SK-N-SH (cell line): ENCODE measurements around the gene UBE3D. TPM values are rescaled to one million over a fixed set of nuclear protein-coding genes. Genes with fewer than 3 reads are reported as not detected.

Experiments used
- CTCF ChIA-PET: fragments of 300-600, 350-600 bp; formaldehyde crosslinking; extraction: SDS; loops from one replicate; lab custom pipeline; 2021; lab: Yijun Ruan, JAX
- POLR2A ChIA-PET: fragments of 350-600 bp; sonication (Branson Sonifier 250); formaldehyde crosslinking; extraction: SDS; loops from one replicate; lab custom pipeline; 2020; ENCODE audit warnings: antibody characterized with exemption, inconsistent platforms; lab: Yijun Ruan, JAX
- DNase-seq: peaks from one replicate; pipeline ENCODE4 v3.0.0; 2012
- H2AFZ ChIP-seq: fragments of 200-600 bp; sonication (generic); 2 replicates; pipeline ENCODE4 v1.8.1; 2016; ENCODE audit warnings: antibody characterized with exemption, mild to moderate bottlenecking, low read depth
- H3F3A ChIP-seq: fragments of 200-600 bp; sonication (generic); replicated peaks from 2 replicates; pipeline ENCODE3; 2016; ENCODE audit warnings: antibody characterized with exemption, mild to moderate bottlenecking; ENCODE audit not compliant: insufficient read depth
- H3K27ac ChIP-seq, 2 experiments: fragments of 200-500 bp in 1 of 2; fragments of 200-600 bp in 1 of 2; sonication (Bioruptor generic) in 1 of 2; sonication (generic), shearing (Covaris generic) in 1 of 2; 2 replicates each; pipeline versions ENCODE4 v1.5.1 to v1.6.1; 2014 to 2016; ENCODE audit warnings: low read depth in 2 of 2, inconsistent platforms in 1 of 2, low read length in 1 of 2, mild to moderate bottlenecking in 1 of 2, mixed read lengths in 1 of 2
- H3K27me3 ChIP-seq: fragments of 200-600 bp; sonication (generic), shearing (Covaris generic); 2 replicates; pipeline ENCODE4 v1.6.1; 2016; ENCODE audit warnings: mixed run types; ENCODE audit not compliant: insufficient read depth
- H3K36me3 ChIP-seq, 2 experiments: fragments of 200-500 bp in 1 of 2; fragments of 200-600 bp in 1 of 2; sonication (Bioruptor generic) in 1 of 2; sonication (generic) in 1 of 2; replicated peaks in 1 of 2; 2 replicates each; pipeline versions ENCODE3 to v1.5.1; 2014 to 2016; ENCODE audit warnings: low read length in 1 of 2, mild to moderate bottlenecking in 1 of 2; ENCODE audit not compliant: insufficient read depth in 2 of 2, control insufficient read depth in 1 of 2
- H3K4me1 ChIP-seq, 2 experiments: fragments of 200-500 bp in 1 of 2; fragments of 200-600 bp in 1 of 2; sonication (Bioruptor generic) in 1 of 2; sonication (generic), shearing (Covaris generic) in 1 of 2; 2 replicates each; pipeline versions ENCODE4 v1.5.1 to v1.6.1; 2014 to 2016; ENCODE audit warnings: low read depth in 1 of 2, low read length in 1 of 2, mixed run types in 1 of 2; ENCODE audit not compliant: insufficient read depth in 2 of 2, control insufficient read depth in 1 of 2
- H3K4me2 ChIP-seq: fragments of 200-600 bp; sonication (generic), shearing (Covaris generic); 2 replicates; pipeline ENCODE4 v1.6.1; 2017; ENCODE audit warnings: mixed run types
- H3K4me3 ChIP-seq, 2 experiments: fragments of 200-500 bp in 1 of 2; fragments of 200-600 bp in 1 of 2; sonication (Bioruptor generic) in 1 of 2; sonication (generic), shearing (Covaris generic) in 1 of 2; 2 replicates each; pipeline versions ENCODE4 v1.5.1 to v1.8.1; 2014 to 2016; ENCODE audit warnings: low read depth in 2 of 2, inconsistent platforms in 1 of 2, low read length in 1 of 2, mild to moderate bottlenecking in 1 of 2, mixed read lengths in 1 of 2, moderate library complexity in 1 of 2
- H3K79me2 ChIP-seq: fragments of 200-600 bp; sonication (generic); 2 replicates; pipeline ENCODE4 v1.8.1; 2017; ENCODE audit warnings: mild to moderate bottlenecking; ENCODE audit not compliant: insufficient read depth
- H3K9ac ChIP-seq: fragments of 200-600 bp; sonication (generic); 2 replicates; pipeline ENCODE4 v1.6.1; 2017; ENCODE audit warnings: mixed run types
- H3K9me2 ChIP-seq: fragments of 200-600 bp; sonication (generic); 2 replicates; pipeline ENCODE4 v1.6.1; 2017; ENCODE audit warnings: mixed run types
- H3K9me3 ChIP-seq: fragments of 200-600 bp; sonication (generic); 2 replicates; pipeline ENCODE4 v1.6.1; 2017; ENCODE audit warnings: mixed run types, mild to moderate bottlenecking, moderate library complexity
- H4K20me1 ChIP-seq: fragments of 200-600 bp; sonication (generic); 2 replicates; pipeline ENCODE4 v1.6.1; 2017; ENCODE audit warnings: mild to moderate bottlenecking, mixed run types; ENCODE audit not compliant: insufficient read depth
- FOXM1 ChIP-seq: IDR thresholded peaks from 2 replicates; pipeline ENCODE4 v1.4.0; 2012; ENCODE audit warnings: low read depth, mild to moderate bottlenecking
- GABPA ChIP-seq: IDR thresholded peaks from 2 replicates; pipeline ENCODE4 v1.4.0; 2012; ENCODE audit warnings: low read depth, mild to moderate bottlenecking
- MXI1 ChIP-seq: IDR thresholded peaks from 2 replicates; pipeline ENCODE4 v1.6.1; 2012; ENCODE audit warnings: mild to moderate bottlenecking, low read depth, low read length, improper control_type of control experiment
- WGBS: methylation state at CpG from one replicate; pipeline ENCODE4 v1.1.6; 2017; ENCODE audit warnings: low lambda C conversion rate; 5-methylcytosine and 5-hydroxymethylcytosine counted together
- polyA plus RNA-seq, 3 experiments: library from polyadenylated mRNA; depleted of rRNA; stranded (reverse); fragments of >200 nt; gene quantifications; 2 replicates each; pipeline ENCODE4 v1.2.3, GENCODE V29; 2012
- TF ChIP-seq, protein P1 (sequence below): IDR thresholded peaks from 2 replicates; pipeline ENCODE4 v1.4.0; 2012; ENCODE audit warnings: low read depth, borderline replicate concordance
- TF ChIP-seq, protein P2 (sequence below): fragments of 200-600 bp; sonication (generic); IDR thresholded peaks from 2 replicates; pipeline ENCODE4 v1.6.1; 2017; ENCODE audit warnings: antibody characterized with exemption, mild to moderate bottlenecking, moderate library complexity

The UBE3D gene
- polyA plus RNA-seq, 1 of the 3 experiments (the other 2 are of a cell fraction) = 3.4 TPM

- Histone ChIP-seq H2AFZ (no peak overlapping the region), H3K9me2 (no peaks in the 10 kb centered on the region), H4K20me1 (no peaks in the 10 kb centered on the region), H3F3A (no peaks in the 10 kb centered on the region), H3K4me1 (no peaks in the 10 kb centered on the region; a peak in 1 of 4 replicates), H3K36me3 (peaks cover 0 to 3% of the 10 kb centered on the region in 2 experiments), H3K4me2 (no peak overlapping the region), H3K9me3 (no peaks in the 10 kb centered on the region), H3K27ac (no peak overlapping the region), H3K9ac (no peak overlapping the region)
- CTCF ChIA-PET = no interaction called here
- POLR2A ChIA-PET = interaction anchor here (1.0 kb wide), 1 partner anchor 19 kb away, joined by 3 read pairs; no protein-coding TSS in a partner anchor
- TF ChIP-seq, protein P1, sequence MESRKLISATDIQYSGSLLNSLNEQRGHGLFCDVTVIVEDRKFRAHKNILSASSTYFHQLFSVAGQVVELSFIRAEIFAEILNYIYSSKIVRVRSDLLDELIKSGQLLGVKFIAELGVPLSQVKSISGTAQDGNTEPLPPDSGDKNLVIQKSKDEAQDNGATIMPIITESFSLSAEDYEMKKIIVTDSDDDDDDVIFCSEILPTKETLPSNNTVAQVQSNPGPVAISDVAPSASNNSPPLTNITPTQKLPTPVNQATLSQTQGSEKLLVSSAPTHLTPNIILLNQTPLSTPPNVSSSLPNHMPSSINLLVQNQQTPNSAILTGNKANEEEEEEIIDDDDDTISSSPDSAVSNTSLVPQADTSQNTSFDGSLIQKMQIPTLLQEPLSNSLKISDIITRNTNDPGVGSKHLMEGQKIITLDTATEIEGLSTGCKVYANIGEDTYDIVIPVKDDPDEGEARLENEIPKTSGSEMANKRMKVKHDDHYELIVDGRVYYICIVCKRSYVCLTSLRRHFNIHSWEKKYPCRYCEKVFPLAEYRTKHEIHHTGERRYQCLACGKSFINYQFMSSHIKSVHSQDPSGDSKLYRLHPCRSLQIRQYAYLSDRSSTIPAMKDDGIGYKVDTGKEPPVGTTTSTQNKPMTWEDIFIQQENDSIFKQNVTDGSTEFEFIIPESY = no peak
- TF ChIP-seq FOXM1 (no peak), GABPA (no peak)
- TF ChIP-seq, all 33 proteins: peak for 0
- Histone ChIP-seq H3K4me3 (no peak overlapping the region), H3K27me3 (no peaks in the 10 kb centered on the region), H3K79me2 (no peaks in the 10 kb centered on the region)
- 60% methylated on average over 1 of the region's 1 CpG for WGBS
- no peak for DNase-seq
Measured at GRCh38 chr6:82890240-82890639, 175.4 kb downstream of the UBE3D start.

DNA sequence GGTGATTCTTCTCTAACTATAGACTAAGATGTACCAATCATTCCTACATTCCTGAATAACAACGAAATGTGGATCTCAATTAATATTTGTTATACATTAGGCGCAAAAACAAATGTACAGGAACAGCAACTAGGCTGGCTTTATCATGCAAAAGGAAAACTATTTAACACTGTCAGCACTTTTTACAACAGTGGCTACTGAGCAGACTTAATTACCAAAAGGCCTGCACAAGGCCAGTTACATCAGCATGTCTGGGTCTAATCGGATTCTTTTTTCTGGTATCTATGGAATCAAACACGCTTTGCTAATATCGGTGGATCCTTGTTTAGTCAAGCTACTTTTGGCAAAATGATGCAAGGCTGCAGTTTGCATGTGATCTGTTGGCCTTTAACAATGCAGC lies 176.5 kb downstream of the UBE3D start:
- H4K20me1 ChIP-seq = no peaks in the 10 kb centered on the region
- peak overlapping the region in 1 of 2 experiments; percentile 16; a peak in 1 of 4 replicates for H3K27ac ChIP-seq
- CTCF ChIA-PET = no interaction called here
- peaks cover 0 to 3% of the 10 kb centered on the region in 2 experiments for H3K36me3 ChIP-seq
- H3F3A ChIP-seq = no peaks in the 10 kb centered on the region
- H2AFZ ChIP-seq = no peak overlapping the region
- 84% methylated on average over 5 of the region's 5 CpGs for WGBS
- TF ChIP-seq, protein P2, sequence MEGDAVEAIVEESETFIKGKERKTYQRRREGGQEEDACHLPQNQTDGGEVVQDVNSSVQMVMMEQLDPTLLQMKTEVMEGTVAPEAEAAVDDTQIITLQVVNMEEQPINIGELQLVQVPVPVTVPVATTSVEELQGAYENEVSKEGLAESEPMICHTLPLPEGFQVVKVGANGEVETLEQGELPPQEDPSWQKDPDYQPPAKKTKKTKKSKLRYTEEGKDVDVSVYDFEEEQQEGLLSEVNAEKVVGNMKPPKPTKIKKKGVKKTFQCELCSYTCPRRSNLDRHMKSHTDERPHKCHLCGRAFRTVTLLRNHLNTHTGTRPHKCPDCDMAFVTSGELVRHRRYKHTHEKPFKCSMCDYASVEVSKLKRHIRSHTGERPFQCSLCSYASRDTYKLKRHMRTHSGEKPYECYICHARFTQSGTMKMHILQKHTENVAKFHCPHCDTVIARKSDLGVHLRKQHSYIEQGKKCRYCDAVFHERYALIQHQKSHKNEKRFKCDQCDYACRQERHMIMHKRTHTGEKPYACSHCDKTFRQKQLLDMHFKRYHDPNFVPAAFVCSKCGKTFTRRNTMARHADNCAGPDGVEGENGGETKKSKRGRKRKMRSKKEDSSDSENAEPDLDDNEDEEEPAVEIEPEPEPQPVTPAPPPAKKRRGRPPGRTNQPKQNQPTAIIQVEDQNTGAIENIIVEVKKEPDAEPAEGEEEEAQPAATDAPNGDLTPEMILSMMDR = no peak
- no peak for TF ChIP-seq MXI1
- H3K9ac ChIP-seq = no peak overlapping the region
- H3K4me2 ChIP-seq = no peak overlapping the region
- no peaks in the 10 kb centered on the region for H3K9me2 ChIP-seq
- H3K4me3 ChIP-seq = no peak overlapping the region
- no peaks in the 10 kb centered on the region for H3K79me2 ChIP-seq
- POLR2A ChIA-PET = interaction anchor here (1.0 kb wide), 1 partner anchor 20 kb away, joined by 3 read pairs; no protein-coding TSS in a partner anchor
- H3K4me1 ChIP-seq = no peaks in the 10 kb centered on the region; a peak in 1 of 4 replicates
- no peaks in the 10 kb centered on the region for H3K27me3 ChIP-seq
- no peak for DNase-seq
- no peaks in the 10 kb centered on the region for H3K9me3 ChIP-seq
